Measurements from ENCODE around the gene CDRT15.
"Not testable (repeated sequence)": the region's sequence is repeated elsewhere in the genome, so short reads cannot be mapped to it uniquely, and the experiment has no call there.

Gene CDRT15

GRCh38 chr17:14245002-14245401 is 8.3 kb upstream of the CDRT15 start:
- H3K27ac ChIP-seq (ENCODE audit: extremely low read depth, low read depth, low read length) = no peak overlapping the region
- H3K4me3 ChIP-seq (ENCODE audit: low read depth, low read length) = no peak overlapping the region
- POLR2A ChIA-PET = interaction anchor here (1.1 kb wide), 1 partner anchor 56 kb away, joined by 3 read pairs; the partner anchor contains the start of gene HS3ST3B1
- CTCF ChIA-PET = interaction anchor here (0.6 to 0.8 kb wide), 3 partner anchors 71 to 981 kb away, joined by 3 to 4 read pairs (median 3); no protein-coding TSS in a partner anchor
- TF ChIP-seq ZBTB11 (tag by site-specific recombination; conservative IDR thresholded peaks at IDR 0.05; ENCODE audit: low read depth) (no peak), PRDM2 (tag by site-specific recombination; IDR thresholded peaks at IDR 0.05; ENCODE audit: borderline replicate concordance) (no peak), ZNF10 (tag by site-specific recombination; IDR thresholded peaks at IDR 0.05) (no peak), ZNF354C (tag by site-specific recombination; IDR thresholded peaks at IDR 0.05; ENCODE audit: borderline replicate concordance, low read depth) (no peak), PBX3 (CRISPR knock-in tag; IDR thresholded peaks at IDR 0.05) (no peak), ZNF366 (tag by site-specific recombination; conservative IDR thresholded peaks at IDR 0.05) (no peak), MYNN (tag by site-specific recombination; IDR thresholded peaks at IDR 0.05; ENCODE audit: borderline replicate concordance) (no peak), ZBTB17 (tag by site-specific recombination; IDR thresholded peaks at IDR 0.05) (no peak), ZFP69B (tag by site-specific recombination; IDR thresholded peaks at IDR 0.05) (no peak), ZBTB8A (tag by site-specific recombination; IDR thresholded peaks at IDR 0.05) (no peak)
- no peaks in the 10 kb centered on the region for H3K9me3 ChIP-seq (ENCODE audit: control insufficient read depth, insufficient read depth, low read depth, low read length)
- H3K36me3 ChIP-seq (ENCODE audit: control insufficient read depth in 2 of 2, insufficient read depth in 1 of 2, low read length in 2 of 2) = no peaks in the 10 kb centered on the region
- H3K4me1 ChIP-seq (ENCODE audit: control insufficient read depth, insufficient read depth, low read length) = no peaks in the 10 kb centered on the region

- POLR2A ChIA-PET; H3K9me3 ChIP-seq (ENCODE audit: control insufficient read depth, insufficient read depth, low read depth, low read length); H3K4me3 ChIP-seq (ENCODE audit: low read depth, low read length); H3K4me1 ChIP-seq (ENCODE audit: control insufficient read depth, insufficient read depth, low read length); H3K36me3 ChIP-seq (ENCODE audit: control insufficient read depth in 2 of 2, insufficient read depth in 1 of 2, low read length in 2 of 2); H3K27ac ChIP-seq (ENCODE audit: extremely low read depth, low read depth, low read length); CTCF ChIA-PET: not testable (repeated sequence)
These were observed 2.6 kb upstream of the CDRT15 start for GRCh38 chr17:14239271-14239670.

- H3K9me3 ChIP-seq (ENCODE audit: control insufficient read depth, insufficient read depth, low read depth, low read length); H3K27ac ChIP-seq (ENCODE audit: extremely low read depth, low read depth, low read length); CTCF ChIA-PET; H3K4me3 ChIP-seq (ENCODE audit: low read depth, low read length); H3K36me3 ChIP-seq (ENCODE audit: control insufficient read depth in 2 of 2, insufficient read depth in 1 of 2, low read length in 2 of 2); POLR2A ChIA-PET; H3K4me1 ChIP-seq (ENCODE audit: control insufficient read depth, insufficient read depth, low read length): not testable (repeated sequence)
These were observed 630 bp downstream of the CDRT15 start for GRCh38 chr17:14236032-14236431.

- POLR2A ChIA-PET; H3K9me3 ChIP-seq (ENCODE audit: control insufficient read depth, insufficient read depth, low read depth, low read length); H3K27ac ChIP-seq (ENCODE audit: extremely low read depth, low read depth, low read length); CTCF ChIA-PET; H3K36me3 ChIP-seq (ENCODE audit: control insufficient read depth in 2 of 2, insufficient read depth in 1 of 2, low read length in 2 of 2); H3K4me3 ChIP-seq (ENCODE audit: low read depth, low read length); H3K4me1 ChIP-seq (ENCODE audit: control insufficient read depth, insufficient read depth, low read length): not testable (repeated sequence)
These were observed 1.6 kb downstream of the CDRT15 start for GRCh38 chr17:14235047-14235446.

GRCh38 chr17:14231187-14231586 is 5.5 kb downstream of the CDRT15 start:
- H3K36me3 ChIP-seq (ENCODE audit: control insufficient read depth in 2 of 2, insufficient read depth in 1 of 2, low read length in 2 of 2); H3K4me1 ChIP-seq (ENCODE audit: control insufficient read depth, insufficient read depth, low read length); POLR2A ChIA-PET; H3K9me3 ChIP-seq (ENCODE audit: control insufficient read depth, insufficient read depth, low read depth, low read length); H3K4me3 ChIP-seq (ENCODE audit: low read depth, low read length); H3K27ac ChIP-seq (ENCODE audit: extremely low read depth, low read depth, low read length): not testable (repeated sequence)
- CTCF ChIA-PET = interaction anchor here (0.6 kb wide), 1 partner anchor 73 kb away, joined by 3 read pairs; no protein-coding TSS in a partner anchor
